Trophoblast cell (in vitro differentiated cells and primary cell): Measurements from ENCODE around the gene SMPD3.

ENCODE experiments used
- DNase-seq, 2 donors: peaks; one replicate each; pipeline ENCODE4 v3.0.0-alpha.2; 2016
- H2AFZ ChIP-seq: 2 replicates; pipeline ENCODE4 v1.6.1; 2013; ENCODE audit warnings: low read length, moderate library complexity, mild to moderate bottlenecking; ENCODE audit not compliant: insufficient read depth, poor library complexity
- H2AK5ac ChIP-seq: 2 replicates; pipeline ENCODE4 v1.6.1; 2013; ENCODE audit warnings: mild to moderate bottlenecking, low read length
- H2BK120ac ChIP-seq: 2 replicates; pipeline ENCODE4 v1.6.1; 2013; ENCODE audit warnings: low read length, mild to moderate bottlenecking, moderate library complexity; ENCODE audit not compliant: insufficient read depth, poor library complexity
- H2BK12ac ChIP-seq: 2 replicates; pipeline ENCODE4 v1.6.1; 2013; ENCODE audit warnings: mild to moderate bottlenecking, low read length, moderate library complexity
- H2BK5ac ChIP-seq: 2 replicates; pipeline ENCODE4 v1.6.1; 2013; ENCODE audit warnings: low read length, low read depth, moderate library complexity, mild to moderate bottlenecking; ENCODE audit not compliant: poor library complexity
- H3K14ac ChIP-seq: 2 replicates; pipeline ENCODE4 v1.6.1; 2013; ENCODE audit warnings: mild to moderate bottlenecking, low read length
- H3K18ac ChIP-seq: 2 replicates; pipeline ENCODE4 v1.6.1; 2013; ENCODE audit warnings: mild to moderate bottlenecking, low read length
- H3K23ac ChIP-seq: 2 replicates; pipeline ENCODE4 v1.6.1; 2013; ENCODE audit warnings: low read length
- H3K27ac ChIP-seq: 2 replicates; pipeline ENCODE4 v1.5.1; 2013; ENCODE audit warnings: low read depth, mild to moderate bottlenecking, inconsistent platforms, low read length, moderate library complexity
- H3K27me3 ChIP-seq: 2 replicates; pipeline ENCODE4 v1.6.1; 2013; ENCODE audit warnings: inconsistent platforms, mild to moderate bottlenecking, low read length, moderate library complexity; ENCODE audit not compliant: insufficient read depth
- H3K36me3 ChIP-seq, 2 experiments: 1 replicate in 1 of 2; 2 replicates in 1 of 2; pipeline ENCODE4 v1.6.1; 2013; ENCODE audit warnings: low read length in 2 of 2, mild to moderate bottlenecking in 2 of 2, moderate library complexity in 1 of 2; ENCODE audit not compliant: insufficient read depth in 2 of 2, control insufficient read depth in 1 of 2
- H3K4ac ChIP-seq: 2 replicates; pipeline ENCODE4 v1.6.1; 2013; ENCODE audit warnings: low read depth, mild to moderate bottlenecking, low read length, moderate library complexity
- H3K4me1 ChIP-seq, 2 experiments: 1 replicate in 1 of 2; 2 replicates in 1 of 2; pipeline ENCODE4 v1.6.1; 2013; ENCODE audit warnings: low read length in 2 of 2, mild to moderate bottlenecking in 2 of 2, moderate library complexity in 1 of 2; ENCODE audit not compliant: insufficient read depth in 2 of 2, control insufficient read depth in 1 of 2
- H3K4me2 ChIP-seq: 2 replicates; pipeline ENCODE4 v1.6.1; 2013; ENCODE audit warnings: inconsistent platforms, mild to moderate bottlenecking, low read length, moderate library complexity
- H3K4me3 ChIP-seq: 2 replicates; pipeline ENCODE4 v1.5.1; 2013; ENCODE audit warnings: mild to moderate bottlenecking, low read depth, low read length, inconsistent platforms
- H3K79me1 ChIP-seq: one replicate; pipeline ENCODE4 v1.6.1; 2013; ENCODE audit warnings: low read length
- H3K79me2 ChIP-seq: 2 replicates; pipeline ENCODE4 v1.6.1; 2013; ENCODE audit warnings: low read length, mild to moderate bottlenecking; ENCODE audit not compliant: control insufficient read depth, insufficient read depth, poor library complexity
- H3K9ac ChIP-seq: 2 replicates; pipeline ENCODE4 v1.6.1; 2013; ENCODE audit warnings: mild to moderate bottlenecking, low read length
- H3K9me3 ChIP-seq: 2 replicates; pipeline ENCODE4 v1.6.1; 2013; ENCODE audit warnings: low read depth, mild to moderate bottlenecking, control low read depth, inconsistent platforms, low read length; ENCODE audit not compliant: insufficient read depth
- H4K12ac ChIP-seq: 2 replicates; pipeline ENCODE4 v1.6.1; 2013; ENCODE audit warnings: low read depth, mild to moderate bottlenecking, low read length, moderate library complexity
- H4K8ac ChIP-seq: 2 replicates; pipeline ENCODE4 v1.6.1; 2013; ENCODE audit warnings: low read depth, mild to moderate bottlenecking, low read length, moderate library complexity
- H4K91ac ChIP-seq: one replicate; pipeline ENCODE4 v1.6.1; 2013; ENCODE audit warnings: low read depth, mild to moderate bottlenecking, low read length, moderate library complexity
- WGBS: extraction: QIAGEN DNeasy Blood & Tissue Kit; methylation state at CpG from one replicate; pipeline ENCODE4 v1.1.7; 2013; ENCODE audit warnings: missing lambda C conversion rate; ENCODE audit not compliant: insufficient read length, insufficient coverage; ENCODE audit errors: extremely low coverage; 5-methylcytosine and 5-hydroxymethylcytosine counted together

SMPD3 gene

DNA sequence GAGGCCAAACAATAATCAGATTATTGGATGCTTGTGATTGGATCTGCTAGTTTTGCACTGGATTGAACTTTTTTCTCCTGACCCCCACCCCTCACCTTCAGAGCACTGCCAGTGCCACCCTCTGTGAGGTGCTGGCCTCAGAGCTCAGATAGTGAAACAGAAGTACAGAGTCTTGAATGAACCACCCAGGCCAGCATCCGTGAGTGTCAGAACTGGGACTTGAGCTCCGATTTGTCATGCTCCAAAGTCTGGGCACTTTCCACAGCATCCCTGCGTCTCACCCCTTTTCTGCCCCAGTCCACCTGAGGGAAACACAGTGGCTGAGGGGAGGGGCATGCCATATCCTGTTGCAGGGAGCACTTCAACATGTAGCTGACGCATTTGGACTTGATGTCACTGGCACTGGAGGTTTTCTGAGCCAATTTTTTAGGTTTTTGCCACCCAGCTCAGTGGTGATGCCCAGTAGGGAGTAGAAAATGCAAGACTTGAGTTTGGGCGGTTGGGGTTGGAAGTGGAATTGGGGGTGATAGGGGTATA, 47.3 kb downstream of the SMPD3 start:
- Histone ChIP-seq H3K23ac (no peak overlapping the region), H4K12ac (no peak overlapping the region), H3K4ac (no peak overlapping the region), H3K4me2 (no peak overlapping the region), H3K4me1 (peaks cover 7 to 9% of the 10 kb centered on the region in 2 experiments), H3K36me3 (no peaks in the 10 kb centered on the region), H2BK12ac (no peak overlapping the region), H4K8ac (no peak overlapping the region), H3K79me2 (no peaks in the 10 kb centered on the region), H4K91ac (no peak overlapping the region), H3K27ac (no peak overlapping the region), H2BK120ac (no peak overlapping the region), H3K9ac (no peak overlapping the region), H2AFZ (no peak overlapping the region), H2BK5ac (no peak overlapping the region), H3K4me3 (no peak overlapping the region), H3K9me3 (no peaks in the 10 kb centered on the region), H3K14ac (no peak overlapping the region), H3K27me3 (no peaks in the 10 kb centered on the region), H3K79me1 (no peaks in the 10 kb centered on the region), H2AK5ac (no peak overlapping the region), H3K18ac (no peak overlapping the region)
- WGBS: 80% methylated on average over 1 of the region's 5 CpGs
- DNase-seq: no peak

DNA sequence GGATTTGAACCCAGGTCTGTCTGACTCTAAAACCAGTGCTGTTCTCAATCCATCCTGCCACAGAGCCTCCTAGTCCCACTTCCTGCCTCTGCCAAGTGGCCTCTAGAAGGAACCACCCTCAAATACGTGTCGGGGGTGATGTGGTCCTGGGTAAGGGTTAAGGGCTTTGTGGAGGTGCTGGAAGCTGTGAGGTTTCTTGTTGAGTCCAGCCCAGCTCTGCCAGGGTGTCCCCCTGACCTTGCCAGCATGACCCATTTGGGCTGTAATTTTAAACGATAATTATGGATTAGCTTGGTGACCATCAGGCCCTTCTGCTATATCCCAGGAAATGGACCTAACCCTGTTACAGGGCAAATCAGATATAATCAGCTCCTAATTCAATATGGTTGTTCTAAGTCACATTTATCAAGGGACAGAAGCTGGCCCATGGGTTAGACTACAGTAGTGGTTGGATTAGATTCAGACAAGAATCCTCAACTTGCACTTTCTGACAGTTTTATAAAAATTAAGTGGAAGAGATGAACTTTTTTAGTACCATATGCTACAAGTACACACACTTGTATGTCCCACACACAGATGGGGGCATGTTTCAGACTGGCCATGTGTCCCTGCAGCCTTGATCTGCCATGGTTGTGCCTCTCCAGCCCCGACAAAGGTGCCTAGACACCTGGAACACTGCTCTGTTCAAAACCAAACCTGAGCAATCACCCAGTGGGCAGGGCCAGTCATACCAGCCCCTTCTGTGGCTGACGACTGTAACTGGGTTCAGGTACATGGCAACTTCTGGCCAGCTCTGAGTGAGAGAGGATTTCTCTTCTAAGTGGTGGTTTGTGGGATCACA, 48.0 kb downstream of the SMPD3 start:
- no peak overlapping the region for H3K4ac ChIP-seq
- H3K27me3 ChIP-seq: no peaks in the 10 kb centered on the region
- no peak overlapping the region for H3K27ac ChIP-seq
- no peak overlapping the region for H3K4me2 ChIP-seq
- no peak overlapping the region for H2AFZ ChIP-seq
- peaks cover 5 to 9% of the 10 kb centered on the region in 2 experiments for H3K4me1 ChIP-seq
- no peak overlapping the region for H3K18ac ChIP-seq
- no peak overlapping the region for H2AK5ac ChIP-seq
- H3K14ac ChIP-seq: no peak overlapping the region
- no peak overlapping the region for H2BK12ac ChIP-seq
- WGBS: no CpG with 5 or more reads among the region's 5 CpGs
- no peak for DNase-seq
- no peak overlapping the region for H2BK5ac ChIP-seq
- H3K4me3 ChIP-seq: no peak overlapping the region
- H3K9ac ChIP-seq: no peak overlapping the region
- H3K79me2 ChIP-seq: no peaks in the 10 kb centered on the region
- H2BK120ac ChIP-seq: no peak overlapping the region
- H3K36me3 ChIP-seq: no peaks in the 10 kb centered on the region
- H4K8ac ChIP-seq: no peak overlapping the region
- H4K12ac ChIP-seq: no peak overlapping the region
- H3K79me1 ChIP-seq: no peaks in the 10 kb centered on the region
- no peak overlapping the region for H4K91ac ChIP-seq
- H3K9me3 ChIP-seq: no peaks in the 10 kb centered on the region
- H3K23ac ChIP-seq: no peak overlapping the region

- Histone ChIP-seq H4K8ac (no peak overlapping the region), H3K4me1 (peaks cover 5 to 9% of the 10 kb centered on the region in 2 experiments), H2BK120ac (no peak overlapping the region), H3K4me3 (no peak overlapping the region), H2BK12ac (no peak overlapping the region), H3K18ac (no peak overlapping the region), H3K27ac (no peak overlapping the region), H3K79me1 (no peaks in the 10 kb centered on the region), H3K9me3 (no peaks in the 10 kb centered on the region), H2AK5ac (no peak overlapping the region), H3K36me3 (no peaks in the 10 kb centered on the region), H4K12ac (no peak overlapping the region), H3K9ac (no peak overlapping the region), H4K91ac (no peak overlapping the region), H2AFZ (no peak overlapping the region), H3K4me2 (no peak overlapping the region), H3K4ac (no peak overlapping the region), H3K23ac (no peak overlapping the region), H2BK5ac (no peak overlapping the region), H3K14ac (no peak overlapping the region), H3K79me2 (no peaks in the 10 kb centered on the region), H3K27me3 (no peaks in the 10 kb centered on the region)
- DNase-seq: no peak
- WGBS: no CpG with 5 or more reads among the region's 3 CpGs
These were observed 48.9 kb downstream of the SMPD3 start for GRCh38 chr16:68399456-68399855.

- H4K12ac ChIP-seq: no peak overlapping the region
- no peak for DNase-seq
- no peak overlapping the region for H2AK5ac ChIP-seq
- H3K18ac ChIP-seq: no peak overlapping the region
- no peaks in the 10 kb centered on the region for H3K79me1 ChIP-seq
- H2BK5ac ChIP-seq: no peak overlapping the region
- no peaks in the 10 kb centered on the region for H3K27me3 ChIP-seq
- H3K9ac ChIP-seq: no peak overlapping the region
- H3K14ac ChIP-seq: no peak overlapping the region
- H3K23ac ChIP-seq: no peak overlapping the region
- no peak overlapping the region for H4K8ac ChIP-seq
- WGBS: no CpG with 5 or more reads among the region's 6 CpGs
- no peak overlapping the region for H2BK120ac ChIP-seq
- no peak overlapping the region for H2BK12ac ChIP-seq
- no peaks in the 10 kb centered on the region for H3K9me3 ChIP-seq
- peaks cover 4 to 6% of the 10 kb centered on the region in 2 experiments for H3K4me1 ChIP-seq
- no peak overlapping the region for H3K4ac ChIP-seq
- no peak overlapping the region for H3K4me3 ChIP-seq
- H3K36me3 ChIP-seq: no peaks in the 10 kb centered on the region
- H3K4me2 ChIP-seq: no peak overlapping the region
- H4K91ac ChIP-seq: no peak overlapping the region
- no peaks in the 10 kb centered on the region for H3K79me2 ChIP-seq
- H3K27ac ChIP-seq: no peak overlapping the region
- H2AFZ ChIP-seq: no peak overlapping the region
These were observed 50.6 kb downstream of the SMPD3 start for GRCh38 chr16:68397710-68398201.
